Thyroid gland (tissue), 4 donors: ENCODE measurements around the gene OTOG. TPM values are rescaled to one million over a fixed set of nuclear protein-coding genes. Genes with fewer than 3 reads are reported as not detected.

ENCODE experiments used
- DNase-seq, 2 donors: peaks; one replicate each; pipeline ENCODE4 v3.0.0-alpha.2; 2019
- H3K27ac ChIP-seq, 3 donors: fragments of 200-600 bp; sonication (generic); 1 replicate in 2 of 3; 2 replicates in 1 of 3; pipeline ENCODE4 v1.5.1; 2016 to 2019; ENCODE audit warnings: mild to moderate bottlenecking in 1 of 3, moderate library complexity in 1 of 3
- H3K27me3 ChIP-seq: fragments of 200-600 bp; sonication (generic); one replicate; pipeline ENCODE4 v1.5.1; 2019
- H3K36me3 ChIP-seq, 2 donors: fragments of 200-600 bp; sonication (generic); one replicate each; pipeline ENCODE4 v1.5.1; 2016 to 2019
- H3K4me1 ChIP-seq, 2 donors: fragments of 200-600 bp; sonication (generic); one replicate each; pipeline ENCODE4 v1.5.1; 2017 to 2019
- H3K4me3 ChIP-seq, 3 donors: fragments of 200-600 bp; sonication (generic); replicated peaks in 1 of 3; 1 replicate in 2 of 3; 2 replicates in 1 of 3; pipeline ENCODE4 v1.5.1; 2016; ENCODE audit warnings: mild to moderate bottlenecking in 1 of 3
- H3K9me3 ChIP-seq: fragments of 200-600 bp; sonication (generic); one replicate; pipeline ENCODE4 v1.5.1; 2017
- CTCF ChIP-seq, 6 experiments: fragments of 200-600 bp in 3 of 6; fragments of 450-650 bp in 3 of 6; sonication (generic) in 3 of 6; IDR thresholded peaks; one replicate each; pipeline ENCODE4 v1.5.1; 2016 to 2019; ENCODE audit warnings: antibody characterized with exemption in 6 of 6, mild to moderate bottlenecking in 2 of 6, inconsistent platforms in 1 of 6, moderate library complexity in 1 of 6
- POLR2A ChIP-seq, 2 donors: fragments of 450-650 bp; IDR thresholded peaks; one replicate each; pipeline ENCODE4 v1.6.1; 2017; ENCODE audit warnings: antibody characterized with exemption in 2 of 2, mild to moderate bottlenecking in 2 of 2, moderate library complexity in 1 of 2
- WGBS, 2 donors: methylation state at CpG; one replicate each; pipeline ENCODE4 v1.1.5; 2017; 5-methylcytosine and 5-hydroxymethylcytosine counted together
- intact Hi-C: fragments of 100-400 bp; cut with DNase I; formaldehyde crosslinking; loops from one replicate; pipeline ENCODE4 v1.15.1; 2023
- total RNA-seq, 4 donors: library from RNA; depleted of rRNA; stranded (reverse); fragments of >200 nt; gene quantifications; one replicate each; pipeline ENCODE4 v1.2.3, GENCODE V29; 2016

OTOG gene
- total RNA-seq, 4 donors from 2014 or later, result not detected

DNA sequence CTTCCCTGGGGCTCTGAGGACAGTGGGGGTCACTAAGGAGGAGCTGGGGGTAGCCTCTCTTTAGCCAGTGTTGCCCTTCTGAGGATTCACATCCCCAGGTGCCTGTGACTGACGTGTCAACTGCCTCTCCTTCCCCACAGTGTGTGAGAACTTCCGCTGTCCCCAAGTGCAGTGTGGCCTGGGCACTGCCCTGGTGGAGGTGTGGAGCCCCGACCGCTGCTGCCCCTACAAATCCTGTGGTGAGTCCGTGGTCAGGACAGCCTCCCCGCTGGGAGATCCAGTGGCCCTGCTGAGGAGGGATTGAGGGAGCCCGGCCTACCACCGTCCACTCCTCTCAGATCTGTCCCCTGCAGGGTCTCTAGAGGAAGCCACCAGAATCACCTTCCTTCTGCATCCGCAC lies 91.3 kb downstream of the OTOG start:
- intact Hi-C loops, result no loop called here
- H3K36me3 ChIP-seq, result no peaks in the 10 kb centered on the region
- H3K27me3 ChIP-seq, result no peaks in the 10 kb centered on the region
- 83 to 84% methylated on average over 8 to 9 of the region's 9 CpGs for WGBS, 2 donors
- DNase-seq, result no peak
- no peaks in the 10 kb centered on the region for H3K9me3 ChIP-seq
- TF ChIP-seq POLR2A (IDR thresholded peaks at IDR 0.05), result no peak
- no peak overlapping the region for H3K4me3 ChIP-seq
- no peaks in the 10 kb centered on the region for H3K4me1 ChIP-seq
- H3K27ac ChIP-seq, result no peak overlapping the region

GRCh38 chr11:17639091-17639490 lies 92.0 kb downstream of the OTOG start:
- intact Hi-C loops, result no loop called here
- DNase-seq, result no peak
- H3K27me3 ChIP-seq, result no peaks in the 10 kb centered on the region
- H3K27ac ChIP-seq, result no peak overlapping the region
- WGBS, 2 donors, result 82 to 92% methylated on average over 4 of the region's 4 CpGs
- H3K4me1 ChIP-seq, result no peaks in the 10 kb centered on the region
- H3K4me3 ChIP-seq, result no peak overlapping the region
- no peaks in the 10 kb centered on the region for H3K9me3 ChIP-seq
- H3K36me3 ChIP-seq, result no peaks in the 10 kb centered on the region
- TF ChIP-seq POLR2A (IDR thresholded peaks at IDR 0.05) (no peak), CTCF (IDR thresholded peaks at IDR 0.05) (no peak)

DNA sequence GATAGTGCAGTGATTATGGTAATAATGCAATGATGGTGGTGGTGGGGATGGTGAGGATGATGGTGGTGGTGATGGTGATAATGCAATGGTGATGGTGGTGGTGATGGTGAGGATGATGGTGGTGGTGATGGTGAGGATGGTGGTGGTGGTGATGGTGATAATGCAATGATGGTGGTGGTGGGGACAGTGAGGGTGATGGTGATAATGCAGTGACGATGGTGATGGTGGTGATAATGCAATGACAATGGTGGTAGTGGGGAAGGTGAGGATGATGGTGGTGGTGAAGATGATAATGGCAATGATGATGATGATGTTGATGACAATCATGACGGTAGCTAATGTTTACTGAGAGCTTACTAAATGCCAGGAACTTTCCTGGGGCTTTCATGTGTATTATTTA lies 92.7 kb downstream of the OTOG start:
- DNase-seq, result no peak
- TF ChIP-seq CTCF (IDR thresholded peaks at IDR 0.05) (no peak), POLR2A (IDR thresholded peaks at IDR 0.05) (no peak)

DNA sequence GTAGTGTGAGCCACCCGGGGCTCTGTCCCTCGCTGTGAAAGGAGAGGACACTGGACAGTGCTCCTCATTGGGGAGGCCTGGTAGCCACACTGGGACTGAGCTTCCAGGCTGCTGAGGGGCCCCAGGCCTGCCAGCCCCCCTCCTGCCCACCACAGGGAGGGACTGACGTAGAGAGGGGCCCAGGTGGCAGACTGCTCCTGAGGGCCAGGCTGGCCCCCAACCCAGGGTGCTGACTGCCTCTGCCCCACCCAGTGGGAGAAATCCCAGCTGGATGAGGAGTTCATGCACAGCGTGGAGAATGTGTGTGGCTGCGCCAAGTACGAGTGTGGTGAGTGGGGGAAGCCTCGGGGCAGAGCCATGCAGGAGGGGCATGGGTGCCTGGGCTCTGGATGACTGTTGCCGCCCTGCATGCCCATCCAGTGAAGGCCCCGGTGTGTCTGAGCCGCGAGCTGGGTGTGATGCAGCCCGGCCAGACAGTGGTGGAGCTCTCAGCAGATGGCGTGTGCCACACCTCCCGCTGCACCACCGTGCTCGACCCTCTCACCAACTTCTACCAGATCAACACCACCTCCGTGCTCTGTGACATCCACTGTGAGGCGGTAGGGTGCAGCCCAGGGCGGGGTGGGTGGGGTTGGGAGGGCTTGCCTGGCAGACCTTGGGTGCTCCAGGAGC lies 93.6 kb downstream of the OTOG start:
- H3K9me3 ChIP-seq, result no peaks in the 10 kb centered on the region
- no peak overlapping the region for H3K27ac ChIP-seq
- H3K4me1 ChIP-seq, result no peaks in the 10 kb centered on the region
- TF ChIP-seq CTCF (IDR thresholded peaks at IDR 0.05) (no peak), POLR2A (IDR thresholded peaks at IDR 0.05) (no peak)
- intact Hi-C loops, result no loop called here
- no peak for DNase-seq
- H3K4me3 ChIP-seq, result no peak overlapping the region
- H3K36me3 ChIP-seq, result no peaks in the 10 kb centered on the region
- H3K27me3 ChIP-seq, result no peaks in the 10 kb centered on the region
- 65 to 68% methylated on average over 10 to 15 of the region's 19 CpGs for WGBS, 2 donors

More for the DNA sequence above, 92.7 kb downstream of the OTOG start:
- no peaks in the 10 kb centered on the region for H3K36me3 ChIP-seq
- no peaks in the 10 kb centered on the region for H3K4me1 ChIP-seq
- intact Hi-C loops, result no loop called here
- no peak overlapping the region for H3K4me3 ChIP-seq
- no peaks in the 10 kb centered on the region for H3K27me3 ChIP-seq
- no peaks in the 10 kb centered on the region for H3K9me3 ChIP-seq
- no peak overlapping the region for H3K27ac ChIP-seq
- WGBS, 2 donors, result 72 to 80% methylated on average over 2 of the region's 2 CpGs

GRCh38 chr11:17641792-17642350 lies 94.8 kb downstream of the OTOG start:
- TF ChIP-seq POLR2A (IDR thresholded peaks at IDR 0.05) (no peak), CTCF (IDR thresholded peaks at IDR 0.05) (no peak)
- Histone ChIP-seq H3K4me3 (no peak overlapping the region), H3K9me3 (no peaks in the 10 kb centered on the region), H3K27me3 (no peaks in the 10 kb centered on the region), H3K4me1 (no peaks in the 10 kb centered on the region), H3K36me3 (no peaks in the 10 kb centered on the region), H3K27ac (no peak overlapping the region)
- no peak for DNase-seq
- intact Hi-C loops, result no loop called here
- 91 to 93% methylated on average over 16 of the region's 17 CpGs for WGBS, 2 donors
